Right lobe of liver (tissue), 6 donors: Measurements from ENCODE around the gene SLC50A1. TPM values are rescaled to one million over a fixed set of nuclear protein-coding genes. Genes with fewer than 3 reads are reported as not detected.

Source experiments
- ATAC-seq, 4 donors: fragments of 200-7000 bp; cut with Tn5 transposase; one replicate each; pipeline ENCODE4 v1.9.1; 2020; ENCODE audit warnings: mild to moderate bottlenecking in 4 of 4, moderate library complexity in 4 of 4
- DNase-seq, 3 donors: peaks; one replicate each; pipeline ENCODE4 v3.0.0-alpha.2; 2020
- H3K27ac ChIP-seq, 3 donors: fragments of 200-600 bp; one replicate each; pipeline ENCODE4 v1.8.0; 2022
- H3K27me3 ChIP-seq, 2 donors: fragments of 200-600 bp; one replicate each; pipeline ENCODE4 v1.8.0; 2022
- H3K36me3 ChIP-seq, 4 donors: fragments of 200-600 bp; sonication (generic) in 1 of 4; one replicate each; pipeline versions ENCODE4 v1.5.1 to v1.8.0; 2017 to 2022; ENCODE audit warnings: control low read depth in 1 of 4
- H3K4me1 ChIP-seq, 4 donors: fragments of 200-600 bp; sonication (generic) in 1 of 4; one replicate each; pipeline versions ENCODE4 v1.5.1 to v1.8.0; 2017 to 2022; ENCODE audit warnings: control low read depth in 1 of 4
- H3K4me3 ChIP-seq, 3 donors: fragments of 200-600 bp; one replicate each; pipeline ENCODE4 v1.8.0; 2022
- H3K9me3 ChIP-seq, 4 donors: fragments of 200-600 bp; sonication (generic) in 1 of 4; one replicate each; pipeline versions ENCODE4 v1.5.1 to v1.8.0; 2017 to 2022; ENCODE audit warnings: control low read depth in 1 of 4
- POLR2A ChIP-seq: fragments of 450-650 bp; IDR thresholded peaks from one replicate; pipeline ENCODE4 v1.6.1; 2017; ENCODE audit warnings: antibody characterized with exemption, mild to moderate bottlenecking
- WGBS: methylation state at CpG from one replicate; pipeline ENCODE4 v1.1.6; 2018; ENCODE audit warnings: low coverage, low lambda C conversion rate; ENCODE audit not compliant: insufficient coverage; ENCODE audit errors: missing lambda C conversion rate; 5-methylcytosine and 5-hydroxymethylcytosine counted together
- intact Hi-C, 2 donors: fragments of 100-400 bp; cut with DNase I; formaldehyde crosslinking; loops; one replicate each; pipeline versions ENCODE4 v1.11.2 to v1.14.1; 2022
- total RNA-seq, 6 experiments: library from RNA; depleted of rRNA in 2 of 6; stranded (reverse); fragments of >200 nt in 2 of 6; fragmentation: NEBNext Ultra II Directional in 3 of 6; extraction: Animal tissue kit (Norgen Biotek cat#: 25700) in 3 of 6; gene quantifications; one replicate each; pipeline versions ENCODE4 v1.1.0 to v1.2.4, GENCODE V29; 2016 to 2023
- TF ChIP-seq, protein P1 (sequence below), 4 donors: fragments of 200-600 bp in 3 of 4; fragments of 450-650 bp in 1 of 4; IDR thresholded peaks; one replicate each; pipeline versions ENCODE4 v1.5.1 to v1.8.0; 2016 to 2022; ENCODE audit warnings: antibody characterized with exemption in 4 of 4, mild to moderate bottlenecking in 2 of 4
- donor health status: DM: no; HTN: yes; CAD: no.
- donor health status: DM: no; HTN: no; CAD: no.
- donor health status: DM: no; HTN: no; CAD: no.
- donor health status: DM: no; HTN: yes; CAD: no.
- donor health status: DM: no; HTN: yes; CAD: no.

Gene SLC50A1
- total RNA-seq, 6 experiments from 2014 or later = 16.2 to 28.1 (median 24.4) TPM

DNA sequence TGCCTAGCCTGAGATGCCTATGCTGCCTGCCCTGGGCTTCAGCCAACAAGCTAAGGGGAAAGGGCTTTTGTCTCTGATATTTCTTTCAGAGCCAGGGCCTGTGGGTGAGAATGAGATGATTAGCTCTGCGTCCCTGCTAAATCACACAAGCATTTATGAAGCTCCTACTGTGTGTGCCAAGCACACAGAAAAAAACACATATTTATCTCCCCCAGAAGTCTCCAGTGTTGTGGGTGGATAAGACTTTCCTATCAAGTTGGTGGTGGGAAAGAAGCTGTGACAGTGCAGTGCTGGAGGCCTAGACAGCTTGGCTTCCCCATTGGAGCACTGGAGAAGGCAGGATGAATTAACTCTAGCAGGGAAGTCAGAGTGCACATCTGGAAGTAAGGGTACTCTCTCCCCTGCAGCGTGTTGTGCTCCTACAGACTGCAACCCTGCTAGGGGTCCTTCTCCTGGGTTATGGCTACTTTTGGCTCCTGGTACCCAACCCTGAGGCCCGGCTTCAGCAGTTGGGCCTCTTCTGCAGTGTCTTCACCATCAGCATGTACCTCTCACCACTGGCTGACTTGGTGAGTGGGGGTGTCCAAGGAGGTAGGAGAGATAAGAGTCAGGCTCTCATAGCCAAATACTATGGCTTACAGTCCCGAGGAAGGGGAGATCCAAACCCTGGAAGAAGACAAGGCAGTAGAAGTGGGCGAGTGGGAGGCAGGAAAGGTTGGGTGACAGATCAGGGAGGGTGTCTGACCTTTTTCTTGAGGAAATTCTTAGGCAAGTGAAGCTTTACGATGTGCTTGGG, 1.7 kb downstream of the SLC50A1 start:
- DNase-seq = no peak
- TF ChIP-seq POLR2A = no peak
- TF ChIP-seq, protein P1, sequence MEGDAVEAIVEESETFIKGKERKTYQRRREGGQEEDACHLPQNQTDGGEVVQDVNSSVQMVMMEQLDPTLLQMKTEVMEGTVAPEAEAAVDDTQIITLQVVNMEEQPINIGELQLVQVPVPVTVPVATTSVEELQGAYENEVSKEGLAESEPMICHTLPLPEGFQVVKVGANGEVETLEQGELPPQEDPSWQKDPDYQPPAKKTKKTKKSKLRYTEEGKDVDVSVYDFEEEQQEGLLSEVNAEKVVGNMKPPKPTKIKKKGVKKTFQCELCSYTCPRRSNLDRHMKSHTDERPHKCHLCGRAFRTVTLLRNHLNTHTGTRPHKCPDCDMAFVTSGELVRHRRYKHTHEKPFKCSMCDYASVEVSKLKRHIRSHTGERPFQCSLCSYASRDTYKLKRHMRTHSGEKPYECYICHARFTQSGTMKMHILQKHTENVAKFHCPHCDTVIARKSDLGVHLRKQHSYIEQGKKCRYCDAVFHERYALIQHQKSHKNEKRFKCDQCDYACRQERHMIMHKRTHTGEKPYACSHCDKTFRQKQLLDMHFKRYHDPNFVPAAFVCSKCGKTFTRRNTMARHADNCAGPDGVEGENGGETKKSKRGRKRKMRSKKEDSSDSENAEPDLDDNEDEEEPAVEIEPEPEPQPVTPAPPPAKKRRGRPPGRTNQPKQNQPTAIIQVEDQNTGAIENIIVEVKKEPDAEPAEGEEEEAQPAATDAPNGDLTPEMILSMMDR (IDR thresholded peaks at IDR 0.05) = no peak
- Histone ChIP-seq H3K4me1 (peaks cover 0 to 39% (median 17%) of the 10 kb centered on the region in 4 donors), H3K27me3 (no peaks in the 10 kb centered on the region), H3K27ac (peak overlapping the region in 2 of 3 donors; percentile 99 to 100), H3K9me3 (no peaks in the 10 kb centered on the region), H3K36me3 (peaks cover 0 to 25% (median 13%) of the 10 kb centered on the region in 4 donors), H3K4me3 (peak overlapping the region in 1 of 3 donors; percentile 84)
- 67% methylated on average over 5 of the region's 6 CpGs for WGBS
- intact Hi-C loops = no loop called here
- no peak for ATAC-seq

DNA sequence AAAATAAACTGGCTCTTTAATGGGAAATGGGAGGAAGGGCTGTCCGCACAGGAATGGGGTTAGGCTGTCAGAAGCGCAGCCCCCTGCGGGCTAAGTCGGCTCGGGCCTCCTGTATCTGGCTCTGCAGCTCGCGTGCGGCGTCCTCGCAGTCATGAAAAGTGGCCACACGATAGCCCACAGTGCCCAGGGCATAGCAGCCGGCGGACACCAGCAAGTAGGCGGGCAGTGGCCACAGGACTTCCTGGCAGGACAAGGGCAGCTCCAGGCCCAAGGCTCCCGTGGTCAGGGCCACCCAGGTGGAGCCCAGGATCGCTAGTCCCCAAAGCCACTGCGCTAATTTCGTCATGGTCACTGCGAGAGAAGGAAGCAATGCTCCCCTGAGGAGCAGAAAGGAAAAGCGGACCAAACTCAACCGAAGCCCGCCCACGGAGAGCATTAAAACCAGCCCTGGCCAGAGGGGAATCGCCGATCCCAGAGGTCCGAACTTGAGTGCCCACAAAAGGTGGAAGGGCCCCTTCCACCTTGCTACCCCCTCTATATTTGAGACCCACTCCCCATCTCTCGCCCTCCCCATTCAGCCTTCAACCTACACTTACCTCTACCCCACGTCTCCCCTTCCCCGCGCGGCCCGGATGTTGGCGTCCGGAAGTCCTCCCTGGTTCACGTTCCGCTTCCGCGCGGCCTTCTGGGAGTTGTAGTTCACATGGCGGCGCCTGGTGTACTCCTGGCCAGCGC, 4.4 kb downstream of the SLC50A1 start, which contains the start of gene DPM3:
Gene DPM3 (minus strand): TSS at position 637 of the 735 bp plus-strand sequence. CDS start 291 bp downstream, at position 346.
- Histone ChIP-seq H3K27me3 (no peaks in the 10 kb centered on the region), H3K27ac (peak within 1 kb of the TSS; percentile 81 to 94 (median 87)), H3K4me3 (peak within 1 kb of the TSS; percentile 81 to 97 (median 87)), H3K9me3 (no peaks in the 10 kb centered on the region), H3K36me3 (no peaks in the 10 kb centered on the region), H3K4me1 (peaks cover 0 to 13% (median 6%) of the 10 kb centered on the region in 4 donors)
- peak; percentile 69 for TF ChIP-seq POLR2A
- TF ChIP-seq, protein P1 (IDR thresholded peaks at IDR 0.05) = no peak
- intact Hi-C loops = no loop called here
- WGBS = 0% methylated on average over 20 of the region's 42 CpGs
- peak; percentile 94 to 96 (median 94) for DNase-seq
- ATAC-seq = peak; percentile 58 to 71 (median 67)

DNA sequence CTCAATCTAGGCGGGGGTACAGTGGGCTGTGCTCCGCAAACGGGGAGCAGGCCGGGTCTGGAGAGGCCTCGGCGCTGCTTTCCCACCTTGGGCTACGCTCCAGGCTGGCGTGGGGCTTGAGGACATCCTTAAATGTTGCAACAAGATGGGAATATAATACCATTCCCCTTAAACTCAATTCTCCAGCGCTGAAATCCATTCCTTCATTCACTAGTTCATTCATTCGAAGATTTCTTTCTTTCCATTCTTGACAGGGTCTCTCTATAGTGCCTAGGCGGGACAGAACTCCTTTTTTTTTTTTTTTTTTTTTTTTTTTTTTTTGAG, 4.9 kb downstream of the SLC50A1 start:
- H3K4me3 ChIP-seq = peak overlapping the region; percentile 81 to 97 (median 87)
- ATAC-seq (no peak), DNase-seq (no peak)
- WGBS = 4% methylated on average over 11 of the region's 11 CpGs
- TF ChIP-seq, protein P1 (IDR thresholded peaks at IDR 0.05) = no peak
- no peak for TF ChIP-seq POLR2A
- no peaks in the 10 kb centered on the region for H3K36me3 ChIP-seq
- H3K4me1 ChIP-seq = peaks cover 0 to 13% (median 6%) of the 10 kb centered on the region in 4 donors
- H3K27ac ChIP-seq = peak overlapping the region in 2 of 3 donors; percentile 81 to 87
- H3K27me3 ChIP-seq = no peaks in the 10 kb centered on the region
- intact Hi-C loops = no loop called here
- no peaks in the 10 kb centered on the region for H3K9me3 ChIP-seq

DNA sequence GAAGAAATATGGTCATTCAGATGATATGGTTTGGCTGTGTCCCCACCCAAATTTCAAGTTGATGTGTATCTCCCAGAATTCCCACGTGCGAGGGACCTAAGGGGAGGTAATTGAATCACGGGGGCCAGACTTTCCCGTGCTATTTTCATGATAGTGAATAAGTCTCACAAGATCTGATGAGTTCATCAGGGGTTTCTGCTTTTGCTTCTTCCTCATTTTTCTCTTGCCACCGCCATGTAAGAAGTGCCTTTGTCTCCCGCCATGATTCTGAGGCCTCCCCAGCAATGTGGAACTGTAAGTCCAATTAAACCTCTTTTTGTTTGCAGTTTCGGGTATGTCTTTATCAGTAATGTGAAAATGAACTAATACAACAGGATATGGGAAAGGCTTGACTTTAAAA, 6.1 kb downstream of the SLC50A1 start:
- Histone ChIP-seq H3K4me3 (no peak overlapping the region), H3K36me3 (no peaks in the 10 kb centered on the region), H3K9me3 (no peaks in the 10 kb centered on the region), H3K27ac (no peak overlapping the region), H3K27me3 (no peaks in the 10 kb centered on the region), H3K4me1 (peaks cover 0 to 13% (median 6%) of the 10 kb centered on the region in 4 donors)
- WGBS = 65% methylated on average over 7 of the region's 7 CpGs
- TF ChIP-seq POLR2A = no peak
- TF ChIP-seq, protein P1 (IDR thresholded peaks at IDR 0.05) = no peak
- ATAC-seq (no peak), DNase-seq (no peak)
- intact Hi-C loops = no loop called here
